HEK293 (cell line): ENCODE measurements around the gene TIAM2.
"Not testable (repeated sequence)": the region's sequence is repeated elsewhere in the genome, so short reads cannot be mapped to it uniquely, and the experiment has no call there.

Experiments used
- CTCF ChIA-PET: fragments of 350-600 bp; formaldehyde crosslinking; extraction: SDS; loops from one replicate; lab custom pipeline; 2021; ENCODE audit warnings: antibody characterized with exemption; lab: Yijun Ruan, JAX
- POLR2A ChIA-PET: fragments of 300-600 bp; formaldehyde crosslinking; extraction: SDS; loops from one replicate; lab custom pipeline; 2020; ENCODE audit warnings: antibody characterized with exemption, inconsistent platforms; lab: Yijun Ruan, JAX
- H3K27ac ChIP-seq: fragments of 200-500 bp; sonication (Bioruptor generic); 2 replicates; pipeline ENCODE4 v1.5.1; 2014; ENCODE audit warnings: low read depth, low read length, control low read depth, inconsistent platforms; ENCODE audit errors: extremely low read depth
- H3K36me3 ChIP-seq, 2 experiments: fragments of 200-500 bp in 1 of 2; sonication (Bioruptor generic) in 1 of 2; 1 replicate in 1 of 2; 2 replicates in 1 of 2; pipeline ENCODE4 v1.5.1; 2014 to 2017; ENCODE audit warnings: inconsistent platforms in 2 of 2, low read length in 2 of 2; ENCODE audit not compliant: control insufficient read depth in 2 of 2, insufficient read depth in 1 of 2
- H3K4me1 ChIP-seq: fragments of 200-500 bp; sonication (Bioruptor generic); 2 replicates; pipeline ENCODE4 v1.5.1; 2014; ENCODE audit warnings: mild to moderate bottlenecking, low read length, inconsistent platforms; ENCODE audit not compliant: control insufficient read depth, insufficient read depth
- H3K4me3 ChIP-seq: 2 replicates; pipeline ENCODE4 v1.5.1; 2011; ENCODE audit warnings: low read depth, mild to moderate bottlenecking, control low read depth, low read length, moderate library complexity
- H3K9me3 ChIP-seq: fragments of 200-500 bp; sonication (Bioruptor generic); 2 replicates; pipeline ENCODE4 v1.5.1; 2014; ENCODE audit warnings: low read depth, low read length, inconsistent platforms; ENCODE audit not compliant: control insufficient read depth, insufficient read depth
- BCL6B ChIP-seq: fragments of 450-650 bp; formaldehyde crosslinking; IDR thresholded peaks from 2 replicates; pipeline ENCODE4 v1.5.1; 2017; ENCODE audit warnings: missing biosample characterization, missing genetic modification characterization
- GFI1B ChIP-seq: fragments of 450-650 bp; formaldehyde crosslinking; IDR thresholded peaks from 2 replicates; pipeline ENCODE4 v1.5.1; 2016; ENCODE audit warnings: missing biosample characterization, missing genetic modification characterization
- HOXA7 ChIP-seq: sonication (generic); formaldehyde crosslinking; IDR thresholded peaks from 2 replicates; pipeline ENCODE4 v1.8.1; 2022; ENCODE audit warnings: missing genetic modification reagents, borderline replicate concordance
- RBAK ChIP-seq: fragments of 450-650 bp; formaldehyde crosslinking; IDR thresholded peaks from 2 replicates; pipeline ENCODE4 v1.5.1; 2016; ENCODE audit warnings: missing biosample characterization, missing genetic modification characterization
- ZBTB20 ChIP-seq: fragments of 450-650 bp; formaldehyde crosslinking; IDR thresholded peaks from 2 replicates; pipeline ENCODE4 v1.5.1; 2016; ENCODE audit warnings: missing biosample characterization, missing genetic modification characterization
- ZBTB7A ChIP-seq: fragments of 450-650 bp; formaldehyde crosslinking; IDR thresholded peaks from 2 replicates; pipeline ENCODE4 v1.5.1; 2016; ENCODE audit warnings: low read depth, missing biosample characterization, missing genetic modification characterization
- ZIC2 ChIP-seq: fragments of 450-650 bp; formaldehyde crosslinking; IDR thresholded peaks from 2 replicates; pipeline ENCODE4 v1.5.1; 2016; ENCODE audit warnings: missing biosample characterization, missing genetic modification characterization
- ZNF121 ChIP-seq: fragments of 450-650 bp; formaldehyde crosslinking; IDR thresholded peaks from 2 replicates; pipeline ENCODE4 v1.5.1; 2016; ENCODE audit warnings: missing biosample characterization, missing genetic modification characterization
- ZNF174 ChIP-seq: fragments of 450-650 bp; formaldehyde crosslinking; IDR thresholded peaks from 2 replicates; pipeline ENCODE4 v1.5.0; 2017; ENCODE audit warnings: missing biosample characterization, mild to moderate bottlenecking, missing genetic modification characterization
- ZNF175 ChIP-seq: fragments of 450-650 bp; formaldehyde crosslinking; IDR thresholded peaks from 2 replicates; pipeline ENCODE4 v1.5.1; 2016; ENCODE audit warnings: missing biosample characterization, missing genetic modification characterization
- ZNF214 ChIP-seq: fragments of 450-650 bp; formaldehyde crosslinking; IDR thresholded peaks from 2 replicates; pipeline ENCODE4 v1.5.1; 2017; ENCODE audit warnings: missing biosample characterization, mild to moderate bottlenecking, missing genetic modification characterization, borderline replicate concordance
- ZNF221 ChIP-seq: fragments of 450-650 bp; formaldehyde crosslinking; IDR thresholded peaks from 2 replicates; pipeline ENCODE4 v1.5.1; 2017; ENCODE audit warnings: missing biosample characterization, missing genetic modification characterization, borderline replicate concordance
- ZNF24 ChIP-seq: fragments of 450-650 bp; formaldehyde crosslinking; IDR thresholded peaks from 2 replicates; pipeline ENCODE4 v1.5.1; 2016; ENCODE audit warnings: missing biosample characterization, missing genetic modification characterization
- ZNF350 ChIP-seq: fragments of 450-650 bp; formaldehyde crosslinking; IDR thresholded peaks from 2 replicates; pipeline ENCODE4 v1.5.0; 2017; ENCODE audit warnings: missing biosample characterization, mild to moderate bottlenecking, missing genetic modification characterization
- ZNF391 ChIP-seq: fragments of 450-650 bp; formaldehyde crosslinking; IDR thresholded peaks from 2 replicates; pipeline ENCODE4 v1.5.1; 2016; ENCODE audit warnings: low read depth, missing biosample characterization, missing genetic modification characterization, borderline replicate concordance
- ZNF433 ChIP-seq: fragments of 450-650 bp; formaldehyde crosslinking; IDR thresholded peaks from 2 replicates; pipeline ENCODE4 v1.5.1; 2016; ENCODE audit warnings: missing biosample characterization, missing genetic modification characterization, low read depth
- ZNF544 ChIP-seq: fragments of 450-650 bp; formaldehyde crosslinking; IDR thresholded peaks from 2 replicates; pipeline ENCODE4 v1.5.0; 2017; ENCODE audit warnings: missing biosample characterization, missing genetic modification characterization
- ZNF548 ChIP-seq: fragments of 450-650 bp; formaldehyde crosslinking; IDR thresholded peaks from 2 replicates; pipeline ENCODE4 v1.5.1; 2016; ENCODE audit warnings: missing biosample characterization, missing genetic modification characterization
- ZNF670 ChIP-seq: fragments of 450-650 bp; formaldehyde crosslinking; IDR thresholded peaks from 2 replicates; pipeline ENCODE4 v1.5.1; 2016; ENCODE audit warnings: missing biosample characterization, missing genetic modification characterization, low read depth
- ZNF768 ChIP-seq: fragments of 450-650 bp; formaldehyde crosslinking; IDR thresholded peaks from 2 replicates; pipeline ENCODE4 v1.5.1; 2018; ENCODE audit warnings: missing biosample characterization, mild to moderate bottlenecking, missing genetic modification characterization
- ZNF837 ChIP-seq: fragments of 450-650 bp; formaldehyde crosslinking; IDR thresholded peaks from 2 replicates; pipeline ENCODE4 v1.5.1; 2016; ENCODE audit warnings: missing biosample characterization, missing genetic modification characterization
- ZSCAN30 ChIP-seq: fragments of 450-650 bp; IDR thresholded peaks from 2 replicates; pipeline ENCODE4 v1.5.1; 2018; ENCODE audit warnings: missing biosample characterization, mild to moderate bottlenecking, missing genetic modification characterization, moderate library complexity
- TF ChIP-seq, protein P1 (sequence below): fragments of 450-650 bp; formaldehyde crosslinking; IDR thresholded peaks from 2 replicates; pipeline ENCODE4 v1.5.1; 2016; ENCODE audit warnings: missing biosample characterization, missing genetic modification characterization

Gene TIAM2

DNA sequence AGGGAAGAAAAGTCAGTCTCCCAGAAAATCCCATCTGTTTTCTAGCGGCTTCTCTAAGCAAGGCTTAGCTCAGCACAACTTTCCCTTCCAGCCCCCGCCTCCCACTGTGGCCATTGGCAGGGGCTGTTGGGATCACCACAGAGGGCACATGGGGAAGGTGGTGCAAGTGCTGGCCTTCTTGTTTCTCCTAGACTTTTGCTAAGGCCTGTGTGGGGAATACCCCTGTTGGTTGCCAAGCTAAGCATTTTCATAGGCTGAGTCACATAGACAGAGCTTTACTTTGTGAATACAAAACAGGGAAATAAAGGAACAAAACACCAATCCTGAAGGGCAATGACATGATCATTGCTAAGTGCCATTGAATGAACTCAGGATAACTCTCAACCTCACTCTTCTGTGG is 32.4 kb upstream of the TIAM2 start:
- CTCF ChIA-PET: interaction anchor here (0.5 to 0.8 kb wide), 3 partner anchors 10 to 157 kb away, joined by 3 to 5 read pairs (median 3); no protein-coding TSS in a partner anchor
- Histone ChIP-seq H3K4me1 (no peaks in the 10 kb centered on the region), H3K9me3 (no peaks in the 10 kb centered on the region), H3K4me3 (no peak overlapping the region), H3K36me3 (no peaks in the 10 kb centered on the region; a peak in 1 of 3 replicates), H3K27ac (no peak overlapping the region)
- TF ChIP-seq BCL6B (tag by site-specific recombination) (no peak), ZSCAN30 (no peak), ZNF391 (tag by site-specific recombination) (no peak), ZNF544 (no peak), ZIC2 (no peak)
- TF ChIP-seq, protein P1, sequence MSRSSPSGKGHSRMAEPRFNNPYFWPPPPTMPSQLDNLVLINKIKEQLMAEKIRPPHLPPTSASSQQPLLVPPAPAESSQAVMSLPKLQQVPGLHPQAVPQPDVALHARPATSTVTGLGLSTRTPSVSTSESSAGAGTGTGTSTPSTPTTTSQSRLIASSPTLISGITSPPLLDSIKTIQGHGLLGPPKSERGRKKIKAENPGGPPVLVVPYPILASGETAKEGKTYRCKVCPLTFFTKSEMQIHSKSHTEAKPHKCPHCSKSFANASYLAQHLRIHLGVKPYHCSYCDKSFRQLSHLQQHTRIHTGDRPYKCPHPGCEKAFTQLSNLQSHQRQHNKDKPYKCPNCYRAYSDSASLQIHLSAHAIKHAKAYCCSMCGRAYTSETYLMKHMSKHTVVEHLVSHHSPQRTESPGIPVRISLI (tag by site-specific recombination): no peak
- POLR2A ChIA-PET: no interaction called here

GRCh38 chr6:154966065-154966770 is 28.9 kb upstream of the TIAM2 start:
- H3K9me3 ChIP-seq, H3K4me1 ChIP-seq, CTCF ChIA-PET, POLR2A ChIA-PET, H3K4me3 ChIP-seq, H3K36me3 ChIP-seq, H3K27ac ChIP-seq: not testable (repeated sequence)

DNA sequence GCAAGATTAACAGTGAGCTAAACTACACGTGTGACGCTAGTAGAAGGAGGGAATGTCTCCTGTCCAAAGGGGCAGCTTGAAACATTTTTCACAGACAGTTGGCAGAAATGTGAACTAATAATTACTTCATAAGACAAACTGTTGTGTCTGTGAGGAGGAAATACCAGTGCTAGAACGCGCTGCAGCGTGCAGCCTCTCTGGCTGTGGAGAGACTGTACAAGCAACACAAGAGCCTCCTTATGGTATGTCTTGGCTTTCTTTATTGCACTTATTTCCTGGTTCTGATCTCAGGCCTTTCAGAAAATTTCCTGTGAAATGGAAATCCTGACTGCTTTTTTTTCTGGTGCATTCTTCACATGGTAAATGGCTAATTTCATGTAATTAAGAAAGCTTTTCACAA is 25.3 kb upstream of the TIAM2 start:
- Histone ChIP-seq H3K4me1 (no peaks in the 10 kb centered on the region), H3K27ac (no peak overlapping the region), H3K9me3 (no peaks in the 10 kb centered on the region), H3K4me3 (no peak overlapping the region), H3K36me3 (no peaks in the 10 kb centered on the region)
- CTCF ChIA-PET: interaction anchor here (1.1 kb wide), 1 partner anchor 41 kb away, joined by 3 read pairs; no protein-coding TSS in a partner anchor
- POLR2A ChIA-PET: no interaction called here
- TF ChIP-seq ZNF670 (tag by site-specific recombination): no peak
- no peak for TF ChIP-seq ZNF768 (tag by site-specific recombination)
- no peak for TF ChIP-seq ZNF548 (tag by site-specific recombination)

- POLR2A ChIA-PET: no interaction called here
- Histone ChIP-seq H3K4me3 (no peak overlapping the region), H3K27ac (no peak overlapping the region), H3K9me3 (no peaks in the 10 kb centered on the region), H3K36me3 (no peaks in the 10 kb centered on the region), H3K4me1 (no peaks in the 10 kb centered on the region)
- TF ChIP-seq ZNF24 (tag by site-specific recombination) (no peak), ZNF391 (tag by site-specific recombination) (no peak), ZNF433 (tag by site-specific recombination) (no peak), ZNF121 (no peak), ZNF837 (tag by site-specific recombination) (no peak), ZNF221 (tag by site-specific recombination) (no peak), ZBTB20 (tag by site-specific recombination) (no peak), ZNF350 (tag by site-specific recombination) (no peak), ZNF175 (tag by site-specific recombination) (no peak), ZNF214 (tag by site-specific recombination) (no peak), HOXA7 (CRISPR knock-in tag) (no peak), ZIC2 (no peak), GFI1B (tag by site-specific recombination) (no peak), ZNF174 (tag by site-specific recombination) (no peak), ZBTB7A (tag by site-specific recombination) (no peak), RBAK (no peak)
- CTCF ChIA-PET: interaction anchor here (0.6 to 1.0 kb wide), 3 partner anchors 11 to 46 kb away, joined by 3 to 6 read pairs (median 4); no protein-coding TSS in a partner anchor
Observed at GRCh38 chr6:154974485-154975149, 20.5 kb upstream of the TIAM2 start.
